LNCAP (cell line): ENCODE measurements around the gene MDH1.

Experiments
- CTCF ChIP-seq: fragments of 450-650 bp; IDR thresholded peaks from 2 replicates; pipeline ENCODE4 v1.5.1; 2017; ENCODE audit warnings: mild to moderate bottlenecking

Gene MDH1

GRCh38 chr2:63581298-63581961 is 7.3 kb upstream of the MDH1 start:
- no peak for TF ChIP-seq CTCF

GRCh38 chr2:63582873-63583272 is 5.9 kb upstream of the MDH1 start:
- TF ChIP-seq CTCF = no peak

DNA sequence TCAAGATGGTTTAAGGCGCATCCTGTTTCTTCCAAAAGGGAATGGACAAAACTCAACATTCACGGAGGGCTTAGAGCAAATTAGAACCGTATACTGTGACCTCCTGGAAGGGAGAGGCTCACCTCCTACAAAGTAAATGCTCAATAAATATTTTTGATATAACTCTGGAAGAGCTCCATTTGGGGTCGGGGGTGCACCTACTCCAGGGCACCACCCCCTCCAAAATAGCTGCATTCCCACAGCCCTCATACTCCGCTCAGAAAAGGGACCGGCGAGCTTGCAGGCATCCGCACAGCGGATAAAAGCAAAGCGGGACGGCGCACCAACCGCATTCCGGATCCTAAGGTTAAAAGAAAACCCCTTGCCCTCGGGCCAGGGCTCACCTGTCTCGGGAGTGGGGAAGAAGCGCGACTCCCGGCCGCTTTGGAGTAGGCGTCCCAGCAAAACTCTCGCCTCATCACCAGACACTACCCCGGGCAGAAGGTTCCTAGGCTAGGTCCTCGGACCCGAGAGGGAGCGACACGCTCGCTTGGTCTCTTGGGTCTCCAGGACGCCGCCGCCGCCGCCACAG is 864 bp upstream of the MDH1 start:
- no peak for TF ChIP-seq CTCF

GRCh38 chr2:63589148-63589958 is 590 bp downstream of the MDH1 start:
- no peak for TF ChIP-seq CTCF

GRCh38 chr2:63590626-63591408 is 2.1 kb downstream of the MDH1 start:
- no peak for TF ChIP-seq CTCF

- TF ChIP-seq CTCF = no peak
Observed at GRCh38 chr2:63591566-63592175, 2.9 kb downstream of the MDH1 start.

DNA sequence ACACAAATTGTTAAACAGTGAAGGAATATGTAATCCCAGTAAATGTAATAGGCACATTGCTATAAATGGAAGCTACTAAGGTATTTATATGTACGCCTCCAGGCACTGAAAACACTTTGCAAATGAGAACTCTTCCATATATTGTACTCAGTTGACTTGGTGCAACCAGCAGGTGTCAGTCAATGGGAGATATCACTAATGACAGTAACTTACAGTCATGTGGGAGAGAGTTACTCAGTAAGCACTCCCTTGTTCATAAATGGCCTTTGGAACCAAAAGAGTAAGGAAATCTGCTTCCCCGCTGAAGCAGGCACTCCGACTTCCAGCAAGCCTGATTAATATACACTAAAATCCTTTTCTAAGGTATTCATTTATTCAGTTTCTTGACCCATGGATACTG is 5.9 kb downstream of the MDH1 start:
- no peak for TF ChIP-seq CTCF
